NB4 (cell line): ENCODE measurements around the gene ADM2.

Source experiments
- DNase-seq: peaks from one replicate; pipeline ENCODE4 v3.0.0; 2010; ENCODE audit warnings: low read depth
- H3K4me3 ChIP-seq: one replicate; pipeline ENCODE4 v1.5.1; 2011; ENCODE audit warnings: mild to moderate bottlenecking, low read depth, low read length, moderate library complexity
- CTCF ChIP-seq: IDR thresholded peaks from one replicate; pipeline ENCODE4 v1.5.1; 2012; ENCODE audit warnings: low read depth, low read length
- MYC ChIP-seq: IDR thresholded peaks from 2 replicates; pipeline ENCODE4 v1.6.1; 2011; ENCODE audit warnings: low read depth, low read length
- POLR2A ChIP-seq: IDR thresholded peaks from 2 replicates; pipeline ENCODE4 v1.6.1; 2011; ENCODE audit warnings: mild to moderate bottlenecking; ENCODE audit not compliant: insufficient read length; ENCODE audit errors: extremely low read depth
- TF ChIP-seq, protein P1 (sequence below): IDR thresholded peaks from 2 replicates; pipeline ENCODE4 v1.6.1; 2011; ENCODE audit warnings: low read depth, low read length

Gene ADM2

DNA sequence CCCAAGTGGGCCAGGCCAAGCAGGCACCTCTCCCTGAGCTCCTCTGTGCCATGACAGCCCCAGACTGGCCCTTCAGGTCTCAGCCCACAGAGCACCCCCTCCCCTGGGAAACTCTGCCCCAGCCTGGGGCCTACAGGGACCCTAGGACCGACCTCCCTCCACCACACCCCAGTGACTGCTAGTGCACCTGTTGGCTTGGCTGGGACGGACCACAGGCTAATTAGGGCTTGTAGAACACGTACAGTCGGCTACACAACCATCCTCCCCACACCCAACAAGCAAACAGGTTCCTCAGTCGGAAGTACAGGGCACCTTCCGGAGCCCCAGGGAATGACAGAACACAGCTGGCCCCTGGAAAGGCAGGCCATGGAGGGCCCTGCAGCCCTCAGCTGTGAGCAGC lies 10.9 kb upstream of the ADM2 start:
- DNase-seq, result peak; percentile 25
- TF ChIP-seq POLR2A (no peak), CTCF (no peak), MYC (no peak)
- TF ChIP-seq, protein P1, sequence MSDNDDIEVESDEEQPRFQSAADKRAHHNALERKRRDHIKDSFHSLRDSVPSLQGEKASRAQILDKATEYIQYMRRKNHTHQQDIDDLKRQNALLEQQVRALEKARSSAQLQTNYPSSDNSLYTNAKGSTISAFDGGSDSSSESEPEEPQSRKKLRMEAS, result no peak
- peak overlapping the region; percentile 11 for H3K4me3 ChIP-seq

- no peak overlapping the region for H3K4me3 ChIP-seq
- TF ChIP-seq POLR2A (no peak), CTCF (no peak), MYC (no peak)
- TF ChIP-seq, protein P1, result no peak
- DNase-seq, result no peak
Measured at GRCh38 chr22:50471197-50471847, 10.0 kb upstream of the ADM2 start.

DNA sequence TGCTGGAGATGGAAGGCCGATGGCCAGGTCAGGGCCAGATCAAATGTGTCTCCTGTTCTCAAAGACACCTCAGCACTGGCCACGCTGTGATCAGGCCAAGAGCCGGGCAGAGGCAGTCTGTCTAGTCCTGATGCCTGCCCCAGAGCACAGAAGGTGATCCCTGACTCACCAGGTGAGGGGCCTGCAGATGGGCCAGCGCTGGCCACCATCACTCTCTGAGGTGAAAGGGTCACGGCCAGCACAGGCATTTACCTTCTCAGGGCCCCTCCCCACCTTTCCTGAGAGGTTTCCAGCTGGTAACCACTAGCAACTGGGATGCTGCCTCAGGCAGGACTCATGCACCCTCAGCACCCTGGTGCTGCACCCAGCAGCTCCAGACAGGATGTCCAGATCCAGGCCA lies 9.4 kb upstream of the ADM2 start:
- TF ChIP-seq CTCF (no peak), POLR2A (no peak)
- DNase-seq, result no peak
- H3K4me3 ChIP-seq, result no peak overlapping the region

DNA sequence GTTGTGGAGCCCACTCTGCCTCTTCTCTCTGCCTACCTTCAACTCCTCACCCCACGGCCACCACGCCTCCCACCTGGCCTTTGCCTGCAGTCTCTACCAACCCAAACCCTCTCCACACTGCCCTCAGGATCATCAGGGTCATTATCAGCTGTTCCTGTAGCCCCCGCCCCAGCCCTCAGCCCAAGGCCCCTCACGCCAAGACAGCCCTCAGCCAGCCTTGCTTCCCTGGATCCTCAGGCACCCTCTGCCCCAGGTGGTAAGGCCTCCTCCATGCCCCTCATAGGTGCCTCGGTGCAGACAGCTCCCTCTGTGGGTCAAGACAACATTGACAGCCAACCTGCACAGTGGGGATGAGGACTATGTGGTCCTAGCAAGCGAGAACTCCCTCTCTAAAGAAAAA lies 8.3 kb upstream of the ADM2 start:
- TF ChIP-seq, protein P1, result no peak
- TF ChIP-seq CTCF, result peak; percentile 49
- TF ChIP-seq MYC, result no peak

DNA sequence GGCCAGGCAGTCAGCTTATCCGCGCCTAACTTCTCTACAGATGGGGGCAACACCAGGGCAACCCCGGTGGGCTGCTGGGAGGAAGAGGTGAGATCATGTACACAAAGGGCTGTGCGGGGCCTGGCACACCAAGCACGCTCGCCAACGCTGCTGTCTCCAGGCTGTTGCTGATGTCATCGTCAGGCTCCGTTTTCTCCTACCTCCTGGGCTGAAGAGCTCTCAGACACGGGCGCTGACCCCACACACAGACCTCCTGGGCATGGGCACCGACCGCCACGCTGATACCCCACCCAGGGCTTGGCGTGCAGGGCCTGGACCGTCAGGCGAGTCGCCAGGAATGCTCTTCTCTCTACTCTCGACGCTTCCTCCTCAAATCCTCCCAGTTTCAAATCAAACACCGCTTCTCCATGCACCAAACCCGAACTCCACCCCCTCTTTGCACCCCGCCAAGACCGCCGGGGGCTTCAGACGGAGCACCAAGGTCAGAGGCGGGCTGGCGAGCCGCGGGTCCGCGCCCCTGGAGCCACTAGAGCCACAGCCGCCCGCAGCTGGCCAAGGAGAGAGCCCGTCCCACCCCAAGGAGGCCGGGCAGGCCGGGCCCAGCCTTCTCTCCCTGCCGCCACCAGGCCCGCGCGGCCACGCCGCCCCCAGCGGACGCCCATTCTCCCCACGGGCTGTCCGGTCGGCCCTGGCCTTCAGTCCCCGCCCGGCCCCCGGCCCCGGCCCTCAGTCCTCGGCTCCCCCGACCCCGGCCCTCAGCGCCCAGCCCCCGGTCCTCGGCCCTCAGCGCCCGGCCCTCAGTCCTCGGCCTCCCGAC lies 7.3 kb upstream of the ADM2 start:
- TF ChIP-seq CTCF, result no peak
- TF ChIP-seq POLR2A, result no peak
- TF ChIP-seq, protein P1, result no peak
- TF ChIP-seq MYC, result no peak
- peak; percentile 36 for DNase-seq
- H3K4me3 ChIP-seq, result peak overlapping the region; percentile 59

More for the DNA sequence above, 8.3 kb upstream of the ADM2 start:
- H3K4me3 ChIP-seq, result peak overlapping the region; percentile 59
- DNase-seq, result peak; percentile 53
